ENCODE results near the gene FRMD8.

- no peak for TF ChIP-seq CTCF (IDR thresholded peaks at IDR 0.05)
- TF ChIP-seq EP300 (IDR thresholded peaks at IDR 0.05) = no peak
- peak in 1 of 2 donors; percentile 44 for TF ChIP-seq POLR2A (IDR thresholded peaks at IDR 0.05)
Observed at GRCh38 chr11:65418431-65418680, 31.9 kb downstream of the FRMD8 start.
